A673 (cell line): ENCODE data around the gene PARD3. TPM values are rescaled to one million over a fixed set of nuclear protein-coding genes. Genes with fewer than 3 reads are reported as not detected.

ENCODE experiments used
- BruUV-seq: library from RNA; stranded (reverse); fragments of 400-500 nt; replicated peaks from 2 replicates; lab custom pipeline; 2021; lab: Mats Ljungman, UMichigan
- CTCF ChIA-PET: fragments of 300-600 bp; sonication (Branson Sonifier 250); formaldehyde crosslinking; loops from one replicate; lab custom pipeline; 2022; ENCODE audit warnings: antibody characterized with exemption; lab: Charles Lee
- POLR2A ChIA-PET: fragments of 300-600 bp; sonication (Branson Sonifier 250); formaldehyde crosslinking; loops from one replicate; lab custom pipeline; 2022; ENCODE audit warnings: antibody characterized with exemption; ENCODE audit not compliant: low non-redundant PET; lab: Charles Lee
- DNase-seq: peaks from one replicate; pipeline ENCODE4 v3.0.0-alpha.2; 2015; ENCODE audit warnings: low spot score
- H3K27ac ChIP-seq: fragments of 200-600 bp; sonication (generic); 2 replicates; pipeline ENCODE4 v1.5.1; 2016; ENCODE audit warnings: mixed run types, low read depth, mild to moderate bottlenecking, mixed read lengths, antibody characterized with exemption, low read length; ENCODE audit not compliant: poor library complexity, severe bottlenecking
- H3K27me3 ChIP-seq: fragments of 200-600 bp; sonication (generic); replicated peaks from 2 replicates; pipeline ENCODE4 v1.6.1; 2017; ENCODE audit warnings: mixed run types, low read depth, mild to moderate bottlenecking, mixed read lengths, antibody characterized with exemption, low read length; ENCODE audit not compliant: insufficient read depth, poor library complexity
- H3K36me3 ChIP-seq: fragments of 200-600 bp; sonication (generic); 2 replicates; pipeline ENCODE4 v1.6.1; 2016; ENCODE audit warnings: mixed run types, mild to moderate bottlenecking, mixed read lengths, antibody characterized with exemption, low read length; ENCODE audit not compliant: insufficient read depth, poor library complexity, severe bottlenecking
- H3K4me1 ChIP-seq: fragments of 200-600 bp; sonication (generic); 2 replicates; pipeline ENCODE4 v1.6.1; 2017; ENCODE audit warnings: mixed run types, mild to moderate bottlenecking, mixed read lengths, antibody characterized with exemption, low read length; ENCODE audit not compliant: insufficient read depth, poor library complexity, severe bottlenecking
- H3K4me3 ChIP-seq: fragments of 200-600 bp; sonication (generic); 2 replicates; pipeline ENCODE4 v1.5.1; 2016; ENCODE audit warnings: low read depth, mixed run types, mild to moderate bottlenecking, mixed read lengths, low read length; ENCODE audit not compliant: poor library complexity, severe bottlenecking
- H3K9me3 ChIP-seq: fragments of 200-600 bp; sonication (generic); 2 replicates; pipeline ENCODE4 v1.6.1; 2016; ENCODE audit warnings: mixed run types, low read depth, mild to moderate bottlenecking, mixed read lengths, antibody characterized with exemption, low read length; ENCODE audit not compliant: poor library complexity, severe bottlenecking
- EZH2 ChIP-seq: fragments of 200-600 bp; sonication (generic); IDR thresholded peaks from 2 replicates; pipeline ENCODE4 v1.6.1; 2017; ENCODE audit warnings: borderline replicate concordance, low read depth, mild to moderate bottlenecking, mixed read lengths, antibody characterized with exemption, low read length; ENCODE audit not compliant: poor library complexity, severe bottlenecking
- intact Hi-C: fragments of 100-400 bp; cut with micrococcal nuclease; formaldehyde crosslinking; loops from one replicate; pipeline ENCODE4 v1.10.0; 2022; ENCODE audit not compliant: unreplicated experiment
- total RNA-seq: library from RNA; stranded (reverse); gene quantifications from 2 replicates; pipeline ENCODE4 v1.2.3, GENCODE V29; 2021
- TF ChIP-seq, protein P1 (sequence below): fragments of 300-800, 200-600 bp; sonication (generic); conservative IDR thresholded peaks from 2 replicates; pipeline ENCODE4 v1.5.1; 2017; ENCODE audit warnings: low read depth, mild to moderate bottlenecking, antibody characterized with exemption, low read length, moderate library complexity, mixed read lengths

The PARD3 gene
- total RNA-seq, 1 experiment from 2014 or later = 28.0 TPM

DNA sequence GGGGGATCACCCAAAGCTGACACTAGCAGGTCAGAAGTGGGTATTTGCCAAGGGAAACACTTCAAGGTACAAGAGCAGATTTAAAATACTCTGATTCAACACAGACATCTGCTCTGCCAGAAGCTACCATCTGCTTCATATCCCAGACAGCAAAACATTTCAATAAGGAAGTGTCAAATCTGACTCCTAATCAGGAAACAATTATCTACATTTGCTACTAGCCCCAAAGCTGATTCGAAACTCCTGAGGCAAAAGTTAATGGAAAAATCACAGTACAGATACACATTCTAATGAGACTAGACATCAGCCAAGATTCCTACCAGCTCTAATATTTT is 48.9 kb downstream of the PARD3 start:
- no peak overlapping the region for H3K4me3 ChIP-seq
- H3K9me3 ChIP-seq = no peaks in the 10 kb centered on the region
- intact Hi-C loops = no loop called here
- H3K4me1 ChIP-seq = peaks cover 47% of the 10 kb centered on the region
- peak overlapping the region; percentile 38 for H3K27ac ChIP-seq
- TF ChIP-seq, protein P1, sequence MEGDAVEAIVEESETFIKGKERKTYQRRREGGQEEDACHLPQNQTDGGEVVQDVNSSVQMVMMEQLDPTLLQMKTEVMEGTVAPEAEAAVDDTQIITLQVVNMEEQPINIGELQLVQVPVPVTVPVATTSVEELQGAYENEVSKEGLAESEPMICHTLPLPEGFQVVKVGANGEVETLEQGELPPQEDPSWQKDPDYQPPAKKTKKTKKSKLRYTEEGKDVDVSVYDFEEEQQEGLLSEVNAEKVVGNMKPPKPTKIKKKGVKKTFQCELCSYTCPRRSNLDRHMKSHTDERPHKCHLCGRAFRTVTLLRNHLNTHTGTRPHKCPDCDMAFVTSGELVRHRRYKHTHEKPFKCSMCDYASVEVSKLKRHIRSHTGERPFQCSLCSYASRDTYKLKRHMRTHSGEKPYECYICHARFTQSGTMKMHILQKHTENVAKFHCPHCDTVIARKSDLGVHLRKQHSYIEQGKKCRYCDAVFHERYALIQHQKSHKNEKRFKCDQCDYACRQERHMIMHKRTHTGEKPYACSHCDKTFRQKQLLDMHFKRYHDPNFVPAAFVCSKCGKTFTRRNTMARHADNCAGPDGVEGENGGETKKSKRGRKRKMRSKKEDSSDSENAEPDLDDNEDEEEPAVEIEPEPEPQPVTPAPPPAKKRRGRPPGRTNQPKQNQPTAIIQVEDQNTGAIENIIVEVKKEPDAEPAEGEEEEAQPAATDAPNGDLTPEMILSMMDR = no peak
- TF ChIP-seq EZH2 = no peak
- H3K36me3 ChIP-seq = no peaks in the 10 kb centered on the region
- peaks cover 7% of the 10 kb centered on the region for H3K27me3 ChIP-seq
- CTCF ChIA-PET = interaction anchor here (0.6 kb wide), 2 partner anchors 43 to 142 kb away, joined by 4 to 7 read pairs; no protein-coding TSS in a partner anchor
- no TSS peak for BruUV-seq
- POLR2A ChIA-PET = interaction anchor here (0.5 kb wide), 1 partner anchor 10 kb away, joined by 10 read pairs; no protein-coding TSS in a partner anchor
- peak; percentile 86 for DNase-seq

DNA sequence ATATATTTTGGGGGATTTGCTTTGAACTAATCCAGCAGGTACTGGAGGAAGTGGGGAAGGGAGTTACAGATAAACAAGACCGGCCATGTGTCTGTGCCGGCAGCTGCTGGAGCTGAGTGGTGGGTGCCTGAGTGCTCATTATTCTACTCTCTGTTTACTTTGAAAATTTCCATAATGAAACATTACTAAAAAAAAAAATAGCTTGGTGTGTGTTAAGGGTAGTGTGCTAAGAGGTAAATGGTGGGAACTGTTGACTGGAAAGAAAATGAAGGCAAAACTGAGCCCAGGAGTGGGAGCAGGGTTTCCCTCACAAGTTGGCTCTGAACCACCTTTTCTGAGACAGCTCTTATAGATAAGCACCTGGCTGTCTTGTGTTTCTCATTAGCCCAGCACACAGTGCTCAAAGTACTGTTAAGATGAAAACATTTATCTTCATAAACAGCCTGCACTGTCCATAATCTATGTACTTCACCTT is 50.6 kb downstream of the PARD3 start:
- no peak overlapping the region for H3K27ac ChIP-seq
- TF ChIP-seq, protein P1 = no peak
- no peak for TF ChIP-seq EZH2
- DNase-seq = no peak
- H3K9me3 ChIP-seq = no peaks in the 10 kb centered on the region
- no TSS peak for BruUV-seq
- H3K4me3 ChIP-seq = no peak overlapping the region
- ChIA-PET POLR2A (no interaction called here), CTCF (interaction anchor here (0.6 kb wide), 1 partner anchor 245 kb away, joined by 3 read pairs; no protein-coding TSS in a partner anchor)
- intact Hi-C loops = no loop called here
- H3K27me3 ChIP-seq = no peaks in the 10 kb centered on the region
- no peaks in the 10 kb centered on the region for H3K36me3 ChIP-seq
- H3K4me1 ChIP-seq = peaks cover 48% of the 10 kb centered on the region

DNA sequence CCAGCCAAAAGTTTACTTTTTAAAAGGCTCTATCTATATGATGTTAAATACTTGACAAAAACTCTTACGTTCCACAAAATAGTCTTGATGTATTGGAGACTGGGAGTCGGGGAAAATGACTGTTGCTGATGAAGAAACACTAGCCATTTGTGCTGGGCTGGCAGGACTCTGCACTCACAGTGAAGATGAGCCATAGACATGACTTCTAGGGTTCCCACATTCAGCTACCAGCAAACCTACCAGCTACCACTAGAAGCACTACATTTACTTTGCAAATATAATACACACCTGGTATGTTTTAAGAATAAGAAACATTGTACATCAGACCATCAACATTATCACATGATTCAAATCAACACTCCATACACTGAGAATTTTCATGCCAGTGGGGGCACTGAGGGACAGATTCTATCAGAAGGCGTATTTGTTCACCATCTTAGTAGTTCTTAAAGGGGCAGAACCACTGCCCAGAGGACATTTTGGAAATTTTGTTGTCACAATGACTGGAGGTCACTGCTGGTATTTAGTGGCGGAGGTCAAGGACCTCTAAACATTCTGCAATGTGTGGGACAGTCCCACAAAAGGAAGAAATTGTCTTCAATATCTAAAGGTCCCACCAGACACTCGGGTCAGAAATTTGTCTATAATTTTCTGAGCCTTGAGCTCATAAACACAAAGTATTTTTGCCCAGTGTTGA is 52.3 kb downstream of the PARD3 start:
- H3K4me1 ChIP-seq = peaks cover 43% of the 10 kb centered on the region
- ChIA-PET POLR2A (no interaction called here), CTCF (interaction anchor here (0.6 kb wide), 1 partner anchor 757 kb away, joined by 5 read pairs; no protein-coding TSS in a partner anchor)
- H3K27me3 ChIP-seq = no peaks in the 10 kb centered on the region
- BruUV-seq = no TSS peak
- intact Hi-C loops = no loop called here
- no peak overlapping the region for H3K4me3 ChIP-seq
- peaks cover 4% of the 10 kb centered on the region for H3K9me3 ChIP-seq
- H3K27ac ChIP-seq = no peak overlapping the region
- TF ChIP-seq EZH2 = no peak
- no peak for DNase-seq
- H3K36me3 ChIP-seq = no peaks in the 10 kb centered on the region
